Body of pancreas (tissue), 4 donors: Measurements from ENCODE around the gene CNBP. TPM values are rescaled to one million over a fixed set of nuclear protein-coding genes. Genes with fewer than 3 reads are reported as not detected.
A peak's percentile ranks its signal among the peaks of the same experiment; 100 is the strongest.
"Not testable (repeated sequence)": the region's sequence is repeated elsewhere in the genome, so short reads cannot be mapped to it uniquely, and the experiment has no call there.

Experiments used
- ATAC-seq: fragments of 150-250 bp; one replicate; pipeline ENCODE4 v1.9.1; 2016
- DNase-seq, 4 donors: peaks; one replicate each; pipeline ENCODE4 v3.0.0-alpha.2; 2019
- H3K27ac ChIP-seq, 4 donors: fragments of 200-600 bp; sonication (generic); 1 replicate in 3 of 4; 2 replicates in 1 of 4; pipeline versions ENCODE4 v1.5.1 to v1.6.1; 2016 to 2019; ENCODE audit warnings: mild to moderate bottlenecking in 1 of 4, mixed read lengths in 1 of 4, moderate library complexity in 1 of 4
- H3K27me3 ChIP-seq, 2 donors: fragments of 200-600 bp; sonication (generic); one replicate each; pipeline ENCODE4 v1.6.0; 2016; ENCODE audit warnings: mild to moderate bottlenecking in 1 of 2
- H3K36me3 ChIP-seq, 2 donors: fragments of 200-600 bp; sonication (generic); replicated peaks in 1 of 2; 2 replicates each; pipeline ENCODE4 v1.5.1; 2016; ENCODE audit warnings: low read depth in 2 of 2; ENCODE audit not compliant: insufficient read depth in 1 of 2
- H3K4me1 ChIP-seq: fragments of 200-600 bp; sonication (generic); one replicate; pipeline ENCODE4 v1.6.0; 2016
- H3K4me3 ChIP-seq, 2 donors: fragments of 200-600 bp; sonication (generic); 1 replicate in 1 of 2; 2 replicates in 1 of 2; pipeline ENCODE4 v1.5.1; 2016 to 2019
- H3K9me3 ChIP-seq, 3 donors: fragments of 200-600 bp; sonication (generic); 1 replicate in 2 of 3; 2 replicates in 1 of 3; pipeline ENCODE4 v1.5.1; 2016
- POLR2A ChIP-seq, 3 donors: fragments of 450-650 bp; IDR thresholded peaks; one replicate each; pipeline ENCODE4 v1.6.1; 2016; ENCODE audit warnings: antibody characterized with exemption in 3 of 3, mild to moderate bottlenecking in 2 of 3
- WGBS, 2 donors: methylation state at CpG; one replicate each; pipeline ENCODE4 v1.1.5; 2017; 5-methylcytosine and 5-hydroxymethylcytosine counted together
- intact Hi-C: fragments of 100-400 bp; cut with DNase I; formaldehyde crosslinking; loops from one replicate; pipeline ENCODE4 v1.15.1; 2023
- total RNA-seq, 2 donors: library from RNA; depleted of rRNA; stranded (reverse); fragments of >200 nt; gene quantifications; one replicate each; pipeline ENCODE4 v1.1.0, GENCODE V29; 2016
- TF ChIP-seq, protein P1 (sequence below), 7 experiments: fragments of 450-650 bp in 4 of 7; fragments of 200-600 bp in 3 of 7; sonication (generic) in 3 of 7; IDR thresholded peaks; one replicate each; pipeline ENCODE4 v1.5.1; 2016 to 2019; ENCODE audit warnings: antibody characterized with exemption in 7 of 7

CNBP gene
- total RNA-seq, 2 donors from 2014 or later: 175 to 262 TPM

DNA sequence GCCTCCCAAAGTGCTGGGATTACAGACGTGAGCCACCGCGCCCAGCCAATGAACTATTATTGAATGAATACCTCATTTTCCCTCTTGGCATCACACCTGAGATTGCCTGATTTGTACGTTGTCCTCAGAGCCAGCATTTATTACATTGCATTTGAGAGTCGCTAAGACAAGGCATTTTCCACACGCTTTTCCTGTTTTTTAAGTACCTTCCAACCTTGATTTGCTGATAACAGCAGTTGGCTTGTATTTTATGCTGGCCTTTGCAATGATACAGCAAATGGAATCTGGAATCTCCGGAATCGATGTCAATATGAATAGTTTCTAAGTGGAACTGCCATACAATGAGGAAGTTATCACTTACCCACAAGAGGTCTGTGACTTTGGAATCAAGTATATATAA lies 15.7 kb upstream of the CNBP start:
- Histone ChIP-seq H3K4me3 (no peak overlapping the region), H3K36me3 (no peaks in the 10 kb centered on the region), H3K9me3 (no peaks in the 10 kb centered on the region), H3K27ac (no peak overlapping the region), H3K4me1 (no peaks in the 10 kb centered on the region), H3K27me3 (no peaks in the 10 kb centered on the region)
- TF ChIP-seq, protein P1, sequence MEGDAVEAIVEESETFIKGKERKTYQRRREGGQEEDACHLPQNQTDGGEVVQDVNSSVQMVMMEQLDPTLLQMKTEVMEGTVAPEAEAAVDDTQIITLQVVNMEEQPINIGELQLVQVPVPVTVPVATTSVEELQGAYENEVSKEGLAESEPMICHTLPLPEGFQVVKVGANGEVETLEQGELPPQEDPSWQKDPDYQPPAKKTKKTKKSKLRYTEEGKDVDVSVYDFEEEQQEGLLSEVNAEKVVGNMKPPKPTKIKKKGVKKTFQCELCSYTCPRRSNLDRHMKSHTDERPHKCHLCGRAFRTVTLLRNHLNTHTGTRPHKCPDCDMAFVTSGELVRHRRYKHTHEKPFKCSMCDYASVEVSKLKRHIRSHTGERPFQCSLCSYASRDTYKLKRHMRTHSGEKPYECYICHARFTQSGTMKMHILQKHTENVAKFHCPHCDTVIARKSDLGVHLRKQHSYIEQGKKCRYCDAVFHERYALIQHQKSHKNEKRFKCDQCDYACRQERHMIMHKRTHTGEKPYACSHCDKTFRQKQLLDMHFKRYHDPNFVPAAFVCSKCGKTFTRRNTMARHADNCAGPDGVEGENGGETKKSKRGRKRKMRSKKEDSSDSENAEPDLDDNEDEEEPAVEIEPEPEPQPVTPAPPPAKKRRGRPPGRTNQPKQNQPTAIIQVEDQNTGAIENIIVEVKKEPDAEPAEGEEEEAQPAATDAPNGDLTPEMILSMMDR (IDR thresholded peaks at IDR 0.05): no peak
- no peak for TF ChIP-seq POLR2A (IDR thresholded peaks at IDR 0.05)
- intact Hi-C loops: no loop called here
- WGBS, 2 donors: 81% methylated on average over 8 of the region's 8 CpGs
- ATAC-seq: no peak
- no peak for DNase-seq

DNA sequence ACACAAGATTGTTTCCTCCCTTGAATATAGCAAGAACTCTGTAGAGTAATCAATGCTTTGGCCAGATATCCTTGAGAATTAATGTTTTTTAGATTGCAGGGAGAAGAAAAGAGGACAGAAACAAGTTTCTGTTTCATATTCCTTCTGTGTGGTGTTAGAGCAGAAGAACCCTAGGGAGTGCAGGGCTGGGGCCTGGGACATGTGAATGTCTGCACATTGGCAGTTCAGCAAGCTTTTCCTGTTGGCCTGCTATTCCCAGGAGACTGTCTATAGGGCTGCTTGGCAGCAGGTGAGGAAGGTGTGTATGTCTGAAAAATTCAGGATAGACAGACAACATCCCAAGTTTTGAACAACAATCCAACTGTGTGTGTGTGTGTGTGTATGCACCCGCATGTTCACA lies 13.6 kb upstream of the CNBP start:
- Histone ChIP-seq H3K27me3 (no peaks in the 10 kb centered on the region), H3K4me1 (no peaks in the 10 kb centered on the region), H3K36me3 (no peaks in the 10 kb centered on the region), H3K9me3 (no peaks in the 10 kb centered on the region), H3K4me3 (no peak overlapping the region), H3K27ac (no peak overlapping the region)
- WGBS, 2 donors: 93 to 100% methylated on average over 1 of the region's 1 CpG
- DNase-seq (no peak), ATAC-seq (no peak)
- no peak for TF ChIP-seq POLR2A (IDR thresholded peaks at IDR 0.05)
- TF ChIP-seq, protein P1 (IDR thresholded peaks at IDR 0.05): no peak
- intact Hi-C loops: no loop called here

DNA sequence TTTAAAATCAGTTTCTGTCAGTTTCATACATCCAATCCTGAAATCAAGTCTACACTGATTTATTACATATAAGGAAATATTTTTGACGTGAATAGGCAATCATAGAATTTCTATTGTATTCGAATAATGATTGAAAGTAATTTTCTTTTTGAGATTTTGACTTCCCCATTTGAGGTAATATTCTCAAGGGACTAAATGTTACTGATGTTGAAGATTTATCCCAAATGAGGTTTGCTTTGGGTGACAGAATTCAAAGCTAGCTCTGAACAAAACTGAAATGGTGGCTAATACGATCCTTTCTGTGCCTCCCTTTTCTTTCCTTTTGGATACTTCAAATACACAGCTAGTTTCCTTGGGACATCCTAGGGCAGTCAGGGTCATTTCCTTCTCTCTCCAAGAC lies 12.9 kb upstream of the CNBP start:
- H3K4me1 ChIP-seq: no peaks in the 10 kb centered on the region
- intact Hi-C loops: no loop called here
- H3K4me3 ChIP-seq: no peak overlapping the region
- no peak for TF ChIP-seq POLR2A (IDR thresholded peaks at IDR 0.05)
- TF ChIP-seq, protein P1 (IDR thresholded peaks at IDR 0.05): no peak
- peak overlapping the region in 1 of 4 donors; percentile 42 for H3K27ac ChIP-seq
- WGBS, 2 donors: 91 to 93% methylated on average over 3 of the region's 3 CpGs
- H3K27me3 ChIP-seq: no peaks in the 10 kb centered on the region
- DNase-seq: no peak
- H3K36me3 ChIP-seq: no peaks in the 10 kb centered on the region
- H3K9me3 ChIP-seq: no peaks in the 10 kb centered on the region
- no peak for ATAC-seq

DNA sequence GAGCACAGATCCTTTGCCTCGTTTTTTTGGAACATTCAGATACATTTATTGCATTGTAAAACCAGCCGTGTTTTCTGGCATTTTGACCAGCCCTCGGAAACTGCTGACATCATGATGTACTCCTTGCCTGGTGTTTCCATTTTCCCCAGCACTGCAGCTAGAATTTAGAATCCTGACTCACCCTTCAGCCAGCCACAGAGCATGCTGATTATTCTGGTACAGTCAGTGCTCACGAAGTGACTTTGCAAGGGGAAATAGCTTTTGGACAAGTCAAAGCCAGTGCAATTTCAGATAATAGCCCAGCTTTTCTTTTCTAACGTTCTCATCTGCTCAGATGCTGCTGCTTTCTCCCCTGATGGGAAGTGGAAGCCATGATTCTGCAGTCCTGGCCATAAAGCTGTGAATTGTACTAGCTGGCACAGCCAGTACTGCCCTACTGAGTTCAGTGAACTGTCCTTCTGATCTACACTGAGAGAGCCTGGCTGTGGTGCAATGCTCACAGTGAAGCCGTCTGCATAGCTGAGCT lies 12.1 kb upstream of the CNBP start:
- Histone ChIP-seq H3K4me3 (no peak overlapping the region), H3K4me1 (no peaks in the 10 kb centered on the region), H3K36me3 (no peaks in the 10 kb centered on the region), H3K27me3 (no peaks in the 10 kb centered on the region), H3K27ac (peak overlapping the region in 1 of 4 donors; percentile 42), H3K9me3 (no peaks in the 10 kb centered on the region)
- intact Hi-C loops: no loop called here
- no peak for TF ChIP-seq POLR2A (IDR thresholded peaks at IDR 0.05)
- TF ChIP-seq, protein P1 (IDR thresholded peaks at IDR 0.05): no peak
- WGBS, 2 donors: 47 to 66% methylated on average over 6 of the region's 6 CpGs
- DNase-seq: peak in 1 of 4 donors; percentile 62
- peak; percentile 27 for ATAC-seq

DNA sequence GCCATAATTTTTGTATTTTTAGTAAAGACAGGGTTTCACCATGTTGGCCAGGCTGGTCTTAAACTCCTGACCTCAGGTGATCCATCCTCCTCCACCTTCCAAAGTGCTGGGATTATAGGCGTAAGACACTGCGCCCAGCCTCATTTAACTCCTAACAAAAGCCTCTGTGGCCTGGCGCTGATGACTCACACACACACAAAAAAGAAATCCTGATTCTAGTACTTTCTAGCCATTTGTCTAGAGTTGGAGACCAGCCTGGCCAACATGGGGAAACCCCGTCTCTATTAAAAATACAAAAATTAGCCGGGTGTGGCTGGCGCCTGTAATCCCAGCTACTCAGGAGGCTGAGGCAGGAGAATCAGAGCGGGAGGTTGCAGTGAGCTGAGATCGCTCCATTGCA lies 6.1 kb upstream of the CNBP start:
- H3K9me3 ChIP-seq, H3K4me3 ChIP-seq, DNase-seq, ATAC-seq, H3K36me3 ChIP-seq, H3K27me3 ChIP-seq, intact Hi-C loops, H3K27ac ChIP-seq: not testable (repeated sequence)
- H3K4me1 ChIP-seq: peaks cover 17% of the 10 kb centered on the region
- 92 to 93% methylated on average over 7 to 8 of the region's 8 CpGs for WGBS, 2 donors
